HepG2 (cell line): ENCODE data around the gene TRMT2A. TPM values are rescaled to one million over a fixed set of nuclear protein-coding genes. Genes with fewer than 3 reads are reported as not detected.
A peak's percentile ranks its signal among the peaks of the same experiment; 100 is the strongest.

Experiments used
- ARNTL ChIP-seq: sonication (generic); formaldehyde crosslinking; IDR thresholded peaks from 2 replicates; pipeline ENCODE4 v1.4.0; 2020; ENCODE audit warnings: mild to moderate bottlenecking, missing genetic modification reagents
- ATF7 ChIP-seq, 2 experiments: fragments of 450-650 bp in 1 of 2; sonication (generic) in 1 of 2; formaldehyde crosslinking in 1 of 2; IDR thresholded peaks; 2 replicates each; pipeline versions ENCODE4 v1.4.0 to v1.6.1; 2016 to 2020; ENCODE audit warnings: antibody characterized with exemption in 1 of 2, mild to moderate bottlenecking in 1 of 2, missing genetic modification reagents in 1 of 2
- BHLHE40 ChIP-seq: IDR thresholded peaks from 2 replicates; pipeline ENCODE4 v1.6.1; 2011; ENCODE audit warnings: low read length, improper control_type of control experiment
- CCAR2 ChIP-seq: fragments of 200-400 bp; formaldehyde crosslinking; optimal IDR thresholded peaks from 2 replicates; pipeline ENCODE3; 2018; ENCODE audit warnings: low read depth, mild to moderate bottlenecking, low read length, moderate library complexity
- CENPX ChIP-seq: sonication (generic); formaldehyde crosslinking; IDR thresholded peaks from 2 replicates; pipeline ENCODE4 v1.9.0; 2021; ENCODE audit warnings: mild to moderate bottlenecking, missing genetic modification reagents, moderate library complexity
- FOXP1 ChIP-seq, 2 experiments: fragments of 450-650 bp in 1 of 2; IDR thresholded peaks; 2 replicates each; pipeline ENCODE4 v1.6.1; 2017 to 2018; ENCODE audit warnings: antibody characterized with exemption in 1 of 2
- GABPA ChIP-seq, 2 experiments: IDR thresholded peaks; 2 replicates each; pipeline ENCODE4 v1.6.1; 2011 to 2016; ENCODE audit warnings: low read depth in 2 of 2, low read length in 1 of 2, missing biosample characterization in 1 of 2, missing genetic modification characterization in 1 of 2
- HMG20B ChIP-seq: conservative IDR thresholded peaks from 2 replicates; pipeline ENCODE4 v1.6.1; 2016; ENCODE audit warnings: missing genetic modification reagents, missing compliant biosample characterization
- IRF1 ChIP-seq: sonication (generic); formaldehyde crosslinking; IDR thresholded peaks from 2 replicates; pipeline ENCODE4 v1.4.0; 2020; ENCODE audit warnings: low read depth, mild to moderate bottlenecking, missing genetic modification reagents
- JUN ChIP-seq: sonication (generic); formaldehyde crosslinking; IDR thresholded peaks from 2 replicates; pipeline ENCODE4 v1.4.0; 2020; ENCODE audit warnings: mild to moderate bottlenecking, missing genetic modification reagents
- MZF1 ChIP-seq: sonication (generic); formaldehyde crosslinking; IDR thresholded peaks from 2 replicates; pipeline ENCODE4 v1.8.1; 2023; ENCODE audit warnings: mild to moderate bottlenecking, missing genetic modification reagents, borderline replicate concordance
- PRPF4 ChIP-seq: fragments of 200-400 bp; formaldehyde crosslinking; IDR thresholded peaks from 2 replicates; pipeline ENCODE4 v1.6.1; 2016; ENCODE audit warnings: low read length, low read depth; ENCODE audit not compliant: poor library complexity, severe bottlenecking
- ZC3H13 ChIP-seq: sonication (generic); formaldehyde crosslinking; IDR thresholded peaks from 2 replicates; pipeline ENCODE4 v1.8.1; 2023; ENCODE audit warnings: mild to moderate bottlenecking, missing genetic modification reagents, moderate library complexity
- ZNF12 ChIP-seq: sonication (generic); formaldehyde crosslinking; IDR thresholded peaks from 2 replicates; pipeline ENCODE4 v1.5.0; 2020; ENCODE audit warnings: missing genetic modification reagents
- ZNF136 ChIP-seq: sonication (generic); formaldehyde crosslinking; IDR thresholded peaks from 2 replicates; pipeline ENCODE4 v1.8.1; 2022; ENCODE audit warnings: low read depth, mild to moderate bottlenecking, moderate library complexity, missing genetic modification reagents
- ZNF24 ChIP-seq: fragments of 450-650 bp; IDR thresholded peaks from 2 replicates; pipeline ENCODE4 v1.6.1; 2017; ENCODE audit warnings: antibody characterized with exemption, mild to moderate bottlenecking
- ZNF296 ChIP-seq: sonication (generic); formaldehyde crosslinking; conservative IDR thresholded peaks from 2 replicates; pipeline ENCODE4 v1.5.0; 2020; ENCODE audit warnings: mild to moderate bottlenecking, missing genetic modification reagents
- ZNF3 ChIP-seq: IDR thresholded peaks from 2 replicates; pipeline ENCODE4 v1.7.0; 2017; ENCODE audit warnings: inconsistent platforms
- ZNF354B ChIP-seq: sonication (generic); formaldehyde crosslinking; IDR thresholded peaks from 2 replicates; pipeline ENCODE4 v1.8.0; 2022; ENCODE audit warnings: mild to moderate bottlenecking, missing genetic modification reagents
- ZNF572 ChIP-seq: sonication (generic); formaldehyde crosslinking; IDR thresholded peaks from 2 replicates; pipeline ENCODE4 v1.5.1; 2020; ENCODE audit warnings: mild to moderate bottlenecking, missing genetic modification reagents
- ZNF670 ChIP-seq: sonication (generic); formaldehyde crosslinking; IDR thresholded peaks from 2 replicates; pipeline ENCODE4 v1.8.0; 2022; ENCODE audit warnings: mild to moderate bottlenecking, missing genetic modification reagents, borderline replicate concordance
- ZNF709 ChIP-seq: sonication (generic); formaldehyde crosslinking; IDR thresholded peaks from 2 replicates; pipeline ENCODE4 v1.5.0; 2020; ENCODE audit warnings: mild to moderate bottlenecking, missing genetic modification reagents
- ZNF749 ChIP-seq: sonication (generic); formaldehyde crosslinking; IDR thresholded peaks from 2 replicates; pipeline ENCODE4 v1.8.0; 2022; ENCODE audit warnings: mild to moderate bottlenecking, missing genetic modification reagents, moderate library complexity, borderline replicate concordance
- ZNF761 ChIP-seq: sonication (generic); formaldehyde crosslinking; conservative IDR thresholded peaks from 2 replicates; pipeline ENCODE4 v1.4.0; 2020; ENCODE audit warnings: mild to moderate bottlenecking, missing genetic modification reagents
- ZNF777 ChIP-seq: sonication (generic); formaldehyde crosslinking; IDR thresholded peaks from 2 replicates; pipeline ENCODE4 v1.4.0; 2020; ENCODE audit warnings: missing genetic modification reagents
- ZNF790 ChIP-seq: sonication (generic); formaldehyde crosslinking; IDR thresholded peaks from 2 replicates; pipeline ENCODE4 v1.8.0; 2022; ENCODE audit warnings: missing genetic modification reagents, mild to moderate bottlenecking, borderline replicate concordance
- ZSCAN21 ChIP-seq: sonication (generic); formaldehyde crosslinking; IDR thresholded peaks from 2 replicates; pipeline ENCODE4 v1.8.0; 2022; ENCODE audit warnings: mild to moderate bottlenecking, missing genetic modification reagents, moderate library complexity, borderline replicate concordance
- polyA plus RNA-seq, 8 experiments: library from polyadenylated mRNA; depleted of rRNA in 3 of 8; stranded (reverse) in 7 of 8; unstranded in 1 of 8; fragments of >200 nt; fragmentation: Illumina TruSeq in 4 of 8; extraction: Trizol in 4 of 8; gene quantifications; 2 replicates each; pipeline versions ENCODE4 v1.2.1 to v1.2.3, GENCODE V29; 2011 to 2016; ENCODE audit warnings: low read depth in 4 of 8, missing spikeins in 1 of 8, mixed read lengths in 1 of 8; ENCODE audit not compliant: insufficient read depth in 1 of 8
- total RNA-seq, 5 experiments: library from RNA; depleted of rRNA; stranded (reverse); fragments of >200 nt; fragmentation: Illumina TruSeq; extraction: Trizol; gene quantifications; 2 replicates each; pipeline ENCODE4 v1.2.3, GENCODE V29; 2016; ENCODE audit warnings: low read depth in 1 of 5
- TF ChIP-seq, protein P1 (sequence below): sonication (generic); formaldehyde crosslinking; IDR thresholded peaks from 2 replicates; pipeline ENCODE4 v1.5.0; 2020; ENCODE audit warnings: missing genetic modification reagents
- TF ChIP-seq, protein P2 (sequence below): sonication (generic); formaldehyde crosslinking; IDR thresholded peaks from 2 replicates; pipeline ENCODE4 v1.5.0; 2020; ENCODE audit warnings: missing genetic modification reagents

Gene TRMT2A
- total and polyA plus RNA-seq, 2 of the 13 experiments (the other 11 are each of a cell fraction or from before 2014, with no cell fraction given): 24.0 to 30.3 TPM

DNA sequence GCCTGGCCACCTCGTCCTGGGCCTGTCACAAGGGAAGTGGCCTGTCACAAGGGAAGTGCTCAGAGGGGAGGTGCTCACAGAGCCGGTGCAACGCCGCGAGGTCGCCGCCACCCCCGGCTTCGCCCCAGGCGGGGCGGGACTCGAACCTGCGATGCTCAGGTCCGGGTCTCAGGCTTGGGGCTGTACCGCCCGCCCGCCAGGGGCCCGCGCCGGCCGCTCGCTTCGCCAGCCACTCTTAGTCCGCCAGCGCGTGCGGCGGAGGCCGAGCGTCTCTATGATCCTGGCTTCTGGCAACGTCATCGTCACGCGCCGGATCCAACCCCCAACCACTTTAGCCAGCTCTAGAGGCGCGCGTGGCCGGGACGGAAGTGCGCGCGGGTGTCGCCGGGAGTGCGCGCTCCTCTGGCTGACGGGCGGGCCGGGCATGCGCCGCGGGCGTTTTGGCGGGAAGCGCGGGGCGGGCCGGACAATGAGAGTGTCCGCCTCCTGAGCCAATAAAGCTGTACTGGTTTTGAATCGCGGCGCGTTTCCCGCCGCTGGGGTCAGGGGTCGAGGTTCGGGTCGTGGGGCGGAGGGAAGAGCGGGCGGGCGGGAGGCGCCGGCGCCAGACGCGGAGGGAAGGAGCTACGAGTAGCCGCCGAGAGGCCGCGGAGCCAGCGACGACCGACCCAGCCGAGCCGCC lies at the start of gene TRMT2A (continued):
- TF ChIP-seq BHLHE40 (0 out of 2 replicates have a peak, but pooled peaks have one; percentile 63), ZNF136 (CRISPR knock-in tag) (no peak), HMG20B (CRISPR knock-in tag) (no peak), CENPX (no peak), ATF7 (IDR thresholded peaks at IDR 0.05) (no peak), ATF7 (CRISPR knock-in tag; IDR thresholded peaks at IDR 0.05) (peak; percentile 46; the same call in 1 of the 2 replicates), JUN (CRISPR knock-in tag) (no peak), ZSCAN21 (CRISPR knock-in tag) (peak; percentile 68; the same call in 1 of the 2 replicates), FOXP1 (IDR thresholded peaks at IDR 0.05) (no peak), FOXP1 (CRISPR knock-in tag; IDR thresholded peaks at IDR 0.05) (peak; percentile 38; the same call in 1 of the 2 replicates), ZC3H13 (CRISPR knock-in tag) (peak; percentile 96), MZF1 (CRISPR knock-in tag) (no peak), PRPF4 (peak; percentile 91), CCAR2 (peak; percentile 89), ARNTL (CRISPR knock-in tag) (no peak), ZNF12 (no peak), GABPA (IDR thresholded peaks at IDR 0.05; ENCODE audit: low read depth, low read length) (peak; percentile 91), GABPA (CRISPR knock-in tag; IDR thresholded peaks at IDR 0.05; ENCODE audit: low read depth) (peak; percentile 90), ZNF670 (CRISPR knock-in tag) (peak; percentile 68; the same call in 1 of the 2 replicates), ZNF709 (CRISPR knock-in tag) (peak; percentile 80; the same call in 1 of the 2 replicates), ZNF761 (CRISPR knock-in tag) (no peak), ZNF777 (CRISPR knock-in tag) (no peak; the same call in 1 of the 2 replicates), IRF1 (CRISPR knock-in tag) (no peak), ZNF749 (CRISPR knock-in tag) (peak; percentile 84; the same call in 1 of the 2 replicates), ZNF3 (CRISPR knock-in tag) (no peak), ZNF572 (0 out of 2 replicates have a peak, but pooled peaks have one; percentile 37), ZNF24 (no peak), ZNF296 (CRISPR knock-in tag) (no peak), ZNF354B (CRISPR knock-in tag) (peak; percentile 91; the same call in 1 of the 2 replicates), ZNF790 (CRISPR knock-in tag) (no peak)
- TF ChIP-seq, protein P1, sequence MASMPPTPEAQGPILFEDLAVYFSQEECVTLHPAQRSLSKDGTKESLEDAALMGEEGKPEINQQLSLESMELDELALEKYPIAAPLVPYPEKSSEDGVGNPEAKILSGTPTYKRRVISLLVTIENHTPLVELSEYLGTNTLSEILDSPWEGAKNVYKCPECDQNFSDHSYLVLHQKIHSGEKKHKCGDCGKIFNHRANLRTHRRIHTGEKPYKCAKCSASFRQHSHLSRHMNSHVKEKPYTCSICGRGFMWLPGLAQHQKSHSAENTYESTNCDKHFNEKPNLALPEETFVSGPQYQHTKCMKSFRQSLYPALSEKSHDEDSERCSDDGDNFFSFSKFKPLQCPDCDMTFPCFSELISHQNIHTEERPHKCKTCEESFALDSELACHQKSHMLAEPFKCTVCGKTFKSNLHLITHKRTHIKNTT (CRISPR knock-in tag): no peak
- TF ChIP-seq, protein P2, sequence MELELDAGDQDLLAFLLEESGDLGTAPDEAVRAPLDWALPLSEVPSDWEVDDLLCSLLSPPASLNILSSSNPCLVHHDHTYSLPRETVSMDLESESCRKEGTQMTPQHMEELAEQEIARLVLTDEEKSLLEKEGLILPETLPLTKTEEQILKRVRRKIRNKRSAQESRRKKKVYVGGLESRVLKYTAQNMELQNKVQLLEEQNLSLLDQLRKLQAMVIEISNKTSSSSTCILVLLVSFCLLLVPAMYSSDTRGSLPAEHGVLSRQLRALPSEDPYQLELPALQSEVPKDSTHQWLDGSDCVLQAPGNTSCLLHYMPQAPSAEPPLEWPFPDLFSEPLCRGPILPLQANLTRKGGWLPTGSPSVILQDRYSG: no peak
